Adrenal gland (tissue), 5 donors: ENCODE results near the gene FARP2.

Experiments
- CTCF ChIP-seq, 6 experiments: fragments of 450-650 bp in 4 of 6; fragments of 200-600 bp in 2 of 6; sonication (generic) in 1 of 6; IDR thresholded peaks; 1 replicate in 5 of 6; 2 replicates in 1 of 6; pipeline versions ENCODE4 v1.5.1 to v1.8.0; 2016 to 2021; ENCODE audit warnings: antibody characterized with exemption in 6 of 6, mild to moderate bottlenecking in 2 of 6, moderate library complexity in 1 of 6
- POLR2A ChIP-seq, 2 donors: fragments of 450-650 bp; IDR thresholded peaks; one replicate each; pipeline ENCODE4 v1.6.1; 2017; ENCODE audit warnings: antibody characterized with exemption in 2 of 2, mild to moderate bottlenecking in 2 of 2, moderate library complexity in 1 of 2
- donor health status: DM: no; HTN: no; CAD: no.

- no peak for TF ChIP-seq CTCF (IDR thresholded peaks at IDR 0.05)
- TF ChIP-seq POLR2A (IDR thresholded peaks at IDR 0.05), result no peak
Measured at GRCh38 chr2:241541564-241542277, 185.6 kb downstream of the FARP2 start.
